Aorta (tissue), 5 donors: ENCODE results near the gene USP31. TPM values are rescaled to one million over a fixed set of nuclear protein-coding genes. Genes with fewer than 3 reads are reported as not detected.

Source experiments
- ATAC-seq: fragments of 200-7000 bp; cut with Tn5 transposase; one replicate; pipeline ENCODE4 v1.9.1; 2022; ENCODE audit warnings: moderate library complexity; ENCODE audit not compliant: low FRiP score
- DNase-seq, 2 donors: peaks; one replicate each; pipeline ENCODE4 v3.0.0-alpha.2; 2020
- H3K27ac ChIP-seq, 2 donors: one replicate each; pipeline ENCODE4 v1.5.1; 2013; ENCODE audit warnings: low read length in 2 of 2, mild to moderate bottlenecking in 2 of 2, moderate library complexity in 2 of 2, control low read depth in 1 of 2, inconsistent platforms in 1 of 2, low read depth in 1 of 2
- H3K27me3 ChIP-seq, 2 donors: one replicate each; pipeline ENCODE4 v1.6.1; 2013; ENCODE audit warnings: control low read depth in 1 of 2, low read length in 1 of 2, mild to moderate bottlenecking in 1 of 2, moderate library complexity in 1 of 2; ENCODE audit not compliant: insufficient read depth in 2 of 2, control insufficient read depth in 1 of 2
- H3K36me3 ChIP-seq, 2 donors: one replicate each; pipeline ENCODE4 v1.6.1; 2013; ENCODE audit warnings: control low read depth in 1 of 2, low read length in 1 of 2, mild to moderate bottlenecking in 1 of 2; ENCODE audit not compliant: insufficient read depth in 2 of 2, control insufficient read depth in 1 of 2
- H3K4me1 ChIP-seq, 2 donors: one replicate each; pipeline ENCODE4 v1.6.1; 2013; ENCODE audit warnings: low read length in 2 of 2, control low read depth in 1 of 2, mild to moderate bottlenecking in 1 of 2, moderate library complexity in 1 of 2; ENCODE audit not compliant: insufficient read depth in 2 of 2, control insufficient read depth in 1 of 2
- H3K4me3 ChIP-seq, 2 donors: one replicate each; pipeline ENCODE4 v1.5.1; 2013; ENCODE audit warnings: low read length in 2 of 2, control low read depth in 1 of 2, mild to moderate bottlenecking in 1 of 2
- H3K9me3 ChIP-seq: one replicate; pipeline ENCODE4 v1.6.1; 2013; ENCODE audit warnings: mild to moderate bottlenecking, low read length; ENCODE audit not compliant: control insufficient read depth
- WGBS, 2 donors: extraction: QIAGEN DNeasy Blood & Tissue Kit; methylation state at CpG; one replicate each; pipeline ENCODE4 v1.1.7; 2013; 5-methylcytosine and 5-hydroxymethylcytosine counted together
- intact Hi-C, 2 donors: fragments of 100-400 bp; cut with DNase I; formaldehyde crosslinking; loops; one replicate each; pipeline versions ENCODE4 v1.14.2 to v1.15.0; 2022
- polyA plus RNA-seq, 2 donors: library from polyadenylated mRNA; stranded (reverse); fragments of 200-250 nt; gene quantifications; one replicate each; pipeline ENCODE4 v1.2.3, GENCODE V29; 2013
- total RNA-seq, 2 donors: library from RNA; stranded (reverse); fragmentation: NEBNext Ultra II Directional; extraction: Animal tissue kit (Norgen Biotek cat#: 25700); gene quantifications; one replicate each; pipeline ENCODE4 v1.2.1, GENCODE V29; 2021
- donor health status: healthy with polysubstance abuse.
- donor health status: Bipolar disorder and iron deficiency.
- donor health status: DM: no; HTN: no; CAD: no.
- donor health status: DM: no; HTN: no; CAD: no.
- donor health status: DM: yes; HTN: yes; CAD: no.

USP31 gene
- total and polyA plus RNA-seq, 4 donors = 1.4 to 24.6 (median 11.1) TPM

GRCh38 chr16:23061669-23062068, 87.6 kb downstream of the USP31 start:
- H3K9me3 ChIP-seq = no peaks in the 10 kb centered on the region
- 56 to 60% methylated on average over 7 of the region's 7 CpGs for WGBS, 2 donors
- intact Hi-C loops = loop anchor here (10.0 kb wide), 1 partner anchor 373 kb away; no protein-coding TSS in a partner anchor
- no peaks in the 10 kb centered on the region for H3K4me1 ChIP-seq
- no peak overlapping the region for H3K4me3 ChIP-seq
- no peaks in the 10 kb centered on the region for H3K36me3 ChIP-seq
- H3K27ac ChIP-seq = no peak overlapping the region
- no peak for DNase-seq
- no peaks in the 10 kb centered on the region for H3K27me3 ChIP-seq
- ATAC-seq = no peak

GRCh38 chr16:23060458-23061320, 88.6 kb downstream of the USP31 start:
- DNase-seq (peak in 1 of 2 donors; percentile 62), ATAC-seq (peak; percentile 80)
- Histone ChIP-seq H3K4me1 (no peaks in the 10 kb centered on the region), H3K36me3 (no peaks in the 10 kb centered on the region), H3K27ac (no peak overlapping the region), H3K4me3 (no peak overlapping the region), H3K27me3 (no peaks in the 10 kb centered on the region), H3K9me3 (no peaks in the 10 kb centered on the region)
- intact Hi-C loops = loop anchor here (10.0 kb wide), 1 partner anchor 374 kb away; no protein-coding TSS in a partner anchor
- WGBS, 2 donors = 25 to 27% methylated on average over 9 of the region's 9 CpGs

- Histone ChIP-seq H3K27ac (no peak overlapping the region), H3K36me3 (no peaks in the 10 kb centered on the region), H3K4me3 (no peak overlapping the region), H3K27me3 (peaks cover 0 to 3% of the 10 kb centered on the region in 2 donors), H3K9me3 (no peaks in the 10 kb centered on the region), H3K4me1 (no peaks in the 10 kb centered on the region)
- intact Hi-C loops = no loop called here
- DNase-seq = no peak
- no peak for ATAC-seq
- WGBS, 2 donors = 46 to 52% methylated on average over 5 of the region's 5 CpGs
Observed at GRCh38 chr16:23059433-23059832, 89.8 kb downstream of the USP31 start.

GRCh38 chr16:23058576-23058975, 90.7 kb downstream of the USP31 start:
- Histone ChIP-seq H3K9me3 (no peaks in the 10 kb centered on the region), H3K27me3 (peaks cover 0 to 3% of the 10 kb centered on the region in 2 donors), H3K4me1 (no peaks in the 10 kb centered on the region), H3K4me3 (no peak overlapping the region), H3K27ac (no peak overlapping the region), H3K36me3 (no peaks in the 10 kb centered on the region)
- intact Hi-C loops = no loop called here
- ATAC-seq (no peak), DNase-seq (no peak)
- 28 to 33% methylated on average over 4 of the region's 4 CpGs for WGBS, 2 donors

- DNase-seq (no peak), ATAC-seq (no peak)
- intact Hi-C loops = no loop called here
- peaks cover 0 to 3% of the 10 kb centered on the region in 2 donors for H3K27me3 ChIP-seq
- no peaks in the 10 kb centered on the region for H3K36me3 ChIP-seq
- no peaks in the 10 kb centered on the region for H3K4me1 ChIP-seq
- WGBS, 2 donors = 84 to 89% methylated on average over 1 of the region's 1 CpG
- no peaks in the 10 kb centered on the region for H3K9me3 ChIP-seq
- H3K27ac ChIP-seq = no peak overlapping the region
- H3K4me3 ChIP-seq = no peak overlapping the region
Observed at GRCh38 chr16:23057013-23057596, 92.1 kb downstream of the USP31 start.

GRCh38 chr16:23055481-23055880, 93.8 kb downstream of the USP31 start:
- H3K27ac ChIP-seq = no peak overlapping the region
- DNase-seq (no peak), ATAC-seq (no peak)
- no peaks in the 10 kb centered on the region for H3K9me3 ChIP-seq
- WGBS, 2 donors = 80 to 88% methylated on average over 3 of the region's 3 CpGs
- intact Hi-C loops = no loop called here
- peaks cover 0 to 3% of the 10 kb centered on the region in 2 donors for H3K27me3 ChIP-seq
- no peak overlapping the region for H3K4me3 ChIP-seq
- H3K4me1 ChIP-seq = no peaks in the 10 kb centered on the region
- H3K36me3 ChIP-seq = no peaks in the 10 kb centered on the region

GRCh38 chr16:23052908-23053580, 96.2 kb downstream of the USP31 start:
- WGBS, 2 donors = 72 to 82% methylated on average over 4 of the region's 4 CpGs
- H3K9me3 ChIP-seq = no peaks in the 10 kb centered on the region
- ATAC-seq (no peak), DNase-seq (no peak)
- H3K36me3 ChIP-seq = no peaks in the 10 kb centered on the region
- no peaks in the 10 kb centered on the region for H3K4me1 ChIP-seq
- intact Hi-C loops = no loop called here
- peaks cover 0 to 3% of the 10 kb centered on the region in 2 donors for H3K27me3 ChIP-seq
- no peak overlapping the region for H3K4me3 ChIP-seq
- no peak overlapping the region for H3K27ac ChIP-seq

- 8 to 31% methylated on average over 13 of the region's 13 CpGs for WGBS, 2 donors
- no peaks in the 10 kb centered on the region for H3K9me3 ChIP-seq
Observed at GRCh38 chr16:23052221-23052620, 97.0 kb downstream of the USP31 start.

More at GRCh38 chr16:23052221-23052620, 97.0 kb downstream of the USP31 start:
- H3K4me1 ChIP-seq = no peaks in the 10 kb centered on the region
- ATAC-seq (no peak), DNase-seq (no peak)
- peaks cover 0 to 3% of the 10 kb centered on the region in 2 donors for H3K27me3 ChIP-seq
- intact Hi-C loops = no loop called here
- H3K4me3 ChIP-seq = no peak overlapping the region
- H3K36me3 ChIP-seq = no peaks in the 10 kb centered on the region
- no peak overlapping the region for H3K27ac ChIP-seq
